ENCODE measurements around the gene FIG4.
"Not testable (repeated sequence)": the region's sequence is repeated elsewhere in the genome, so short reads cannot be mapped to it uniquely, and the experiment has no call there.

The FIG4 gene

DNA sequence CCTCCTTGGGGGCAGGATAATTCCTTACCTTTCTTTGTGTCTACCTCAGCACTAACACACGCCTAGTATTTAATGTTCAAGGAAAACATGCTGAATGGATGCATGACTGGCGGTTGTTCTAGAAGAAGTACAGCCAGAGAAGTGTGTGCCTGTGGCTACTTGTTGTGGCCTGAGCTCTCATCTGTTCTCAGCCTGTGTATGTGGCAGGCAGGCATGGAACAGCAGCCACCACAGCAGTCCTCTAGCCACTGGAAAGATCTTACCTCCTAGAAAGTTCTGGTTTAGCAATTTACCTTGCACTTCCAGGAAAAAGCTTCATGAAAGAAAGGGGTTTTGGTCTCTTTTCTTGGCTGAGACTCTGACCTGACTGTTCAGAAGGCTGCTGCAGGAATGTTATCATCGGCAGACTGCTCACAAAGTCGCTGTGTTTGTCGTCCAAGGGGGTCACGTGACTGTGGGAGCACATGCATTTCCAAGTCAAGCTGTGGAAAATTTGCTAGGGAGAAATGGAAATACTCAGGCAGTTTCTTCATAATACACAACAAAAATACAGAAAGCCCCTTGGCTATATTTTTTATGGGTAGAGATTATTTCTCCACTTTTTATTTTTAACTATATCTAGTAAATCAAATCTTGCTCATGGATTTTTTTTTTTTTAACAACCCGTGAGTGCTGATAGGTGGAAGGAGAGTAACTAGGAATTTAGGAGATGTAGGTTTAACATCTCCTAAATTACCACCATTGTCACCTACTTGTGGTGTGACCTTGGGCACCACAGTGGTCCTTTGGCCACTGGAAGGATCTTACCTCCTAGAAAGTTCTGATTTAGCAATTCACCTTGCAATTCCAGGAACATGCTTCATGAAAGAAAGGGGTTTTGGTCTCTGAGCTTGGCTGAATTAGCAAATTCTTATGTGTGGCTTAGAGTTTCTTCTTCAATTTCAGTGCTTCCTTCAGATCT lies 176.2 kb downstream of the FIG4 start:
- in situ Hi-C loops (cut with HindIII; ENCODE audit: low pct_ligation_motif_present, low pct_unique_long_range_greater_than_20kb, low sequenced_read_pairs) = no loop called here
- DNase-seq = no peak

GRCh38 chr6:109867970-109868358 lies 176.9 kb downstream of the FIG4 start:
- in situ Hi-C loops (cut with HindIII; ENCODE audit: low pct_ligation_motif_present, low pct_unique_long_range_greater_than_20kb, low sequenced_read_pairs) = no loop called here
- no peak for DNase-seq

GRCh38 chr6:109869398-109870088 lies 178.4 kb downstream of the FIG4 start:
- DNase-seq; in situ Hi-C loops (cut with HindIII; ENCODE audit: low pct_ligation_motif_present, low pct_unique_long_range_greater_than_20kb, low sequenced_read_pairs): not testable (repeated sequence)

DNA sequence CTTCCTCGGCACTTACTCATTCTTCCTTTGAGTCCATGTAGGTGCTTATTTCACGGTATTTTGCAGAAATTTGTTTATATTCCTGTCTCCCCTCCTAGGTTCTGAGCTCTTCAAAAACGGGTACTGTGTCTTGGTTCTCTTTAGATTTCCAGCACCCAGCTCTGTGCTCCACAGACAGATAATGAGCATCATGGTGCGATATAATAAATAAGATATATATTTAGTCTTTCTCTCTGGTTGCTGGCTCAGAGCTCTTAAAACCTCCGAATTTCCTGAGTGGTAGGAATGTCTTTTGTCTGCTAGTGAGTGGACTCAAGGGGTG lies 179.0 kb downstream of the FIG4 start:
- in situ Hi-C loops (cut with HindIII; ENCODE audit: low pct_ligation_motif_present, low pct_unique_long_range_greater_than_20kb, low sequenced_read_pairs) = no loop called here
- no peak for DNase-seq

DNA sequence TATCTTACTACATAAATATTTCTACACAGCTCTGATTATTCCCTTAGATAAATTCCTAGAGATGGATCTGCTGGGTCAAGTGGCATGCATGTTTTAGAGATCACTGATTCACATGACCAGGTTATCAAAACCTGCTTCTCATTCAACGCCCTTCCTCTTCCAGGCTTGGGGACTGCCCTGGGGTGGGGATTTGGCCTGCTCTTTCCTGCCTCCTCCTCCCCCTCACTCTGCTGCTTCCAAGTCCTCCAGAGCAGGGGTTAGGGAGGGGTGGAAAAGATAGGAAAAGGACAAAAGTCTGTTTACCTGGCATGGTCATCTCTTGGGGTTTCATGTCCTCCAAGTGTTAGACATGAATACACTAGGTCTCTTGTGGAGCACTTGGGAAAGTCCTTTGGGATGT lies 181.5 kb downstream of the FIG4 start:
- no peak for DNase-seq
- in situ Hi-C loops (cut with HindIII; ENCODE audit: low pct_ligation_motif_present, low pct_unique_long_range_greater_than_20kb, low sequenced_read_pairs) = no loop called here

DNA sequence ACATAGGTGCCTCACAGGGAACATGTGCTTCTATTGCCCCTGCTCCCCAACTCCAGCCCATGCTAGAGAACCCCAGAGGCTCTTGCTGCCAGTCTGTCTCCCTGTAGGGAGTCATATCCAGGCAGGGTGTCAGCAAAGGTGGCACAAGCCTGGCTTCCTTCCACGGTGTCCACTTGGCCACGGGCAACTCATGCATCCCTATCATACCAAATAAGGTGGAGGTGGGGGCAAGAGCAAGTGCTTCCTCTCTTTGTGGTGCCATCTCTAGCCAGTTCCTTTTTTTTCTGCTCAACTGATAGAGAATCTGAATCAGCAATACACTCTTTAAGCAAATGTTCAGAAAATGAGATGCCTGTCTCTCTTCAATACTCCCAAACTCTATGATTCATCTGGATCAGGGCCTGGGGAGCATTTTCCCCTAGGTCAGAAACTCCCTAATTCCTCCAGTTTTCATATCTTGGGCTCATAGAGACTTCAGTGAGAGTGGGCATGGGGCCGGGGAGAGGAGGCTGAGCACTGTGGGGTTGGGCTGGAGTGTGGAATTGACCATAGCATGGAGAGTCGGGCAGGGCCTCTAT lies 182.0 kb downstream of the FIG4 start:
- no peak for DNase-seq
- in situ Hi-C loops (cut with HindIII; ENCODE audit: low pct_ligation_motif_present, low pct_unique_long_range_greater_than_20kb, low sequenced_read_pairs) = no loop called here

DNA sequence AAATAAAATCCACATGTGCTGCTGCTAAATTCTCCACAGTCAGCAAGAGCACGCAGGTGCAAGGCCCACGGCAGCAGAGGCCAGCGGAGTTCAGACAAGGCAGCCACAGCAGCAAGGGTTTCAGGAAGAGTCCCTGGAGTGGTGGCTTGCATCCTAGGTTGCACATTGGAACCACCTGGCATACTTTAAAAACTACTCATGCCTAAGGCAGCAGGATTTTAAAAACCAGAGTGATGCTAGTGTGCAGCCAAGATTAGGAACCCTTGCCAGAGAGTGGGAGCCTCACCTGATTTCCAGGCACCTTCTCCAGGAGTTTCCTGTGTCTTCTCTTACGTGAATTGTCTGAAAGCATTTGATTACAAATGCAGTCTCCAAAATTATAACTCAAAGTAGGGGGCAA lies 183.0 kb downstream of the FIG4 start:
- no peak for DNase-seq
- in situ Hi-C loops (cut with HindIII; ENCODE audit: low pct_ligation_motif_present, low pct_unique_long_range_greater_than_20kb, low sequenced_read_pairs) = no loop called here

DNA sequence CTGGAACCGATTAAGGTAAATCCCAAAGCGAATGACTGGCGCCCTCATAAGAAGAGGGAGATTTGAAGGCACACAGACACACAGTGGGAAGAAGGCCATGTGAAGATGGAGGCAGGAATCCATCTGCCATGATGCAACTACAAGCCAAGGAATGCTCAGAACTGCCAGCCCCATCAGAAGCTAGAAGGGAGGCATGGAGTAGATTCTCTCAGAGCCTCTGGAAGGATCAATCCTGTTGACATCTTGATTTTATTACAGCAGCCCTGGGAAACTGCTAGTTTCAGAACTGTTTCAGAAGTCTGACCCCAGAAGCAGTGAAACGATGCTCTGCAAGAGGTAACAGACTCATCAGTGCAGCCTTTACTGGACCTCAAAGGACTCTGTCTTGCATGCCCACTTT lies 183.5 kb downstream of the FIG4 start:
- DNase-seq = no peak
- in situ Hi-C loops (cut with HindIII; ENCODE audit: low pct_ligation_motif_present, low pct_unique_long_range_greater_than_20kb, low sequenced_read_pairs) = no loop called here

All from ACHN (cell line).